Stimulated activated CD8-positive, alpha-beta memory T cell treated with anti-CD3 and anti-CD28 coated beads, Interleukin-7, amount 100 ng/mL, for 4 hours (primary cell): ENCODE measurements around the gene SAP25.
"Not testable (repeated sequence)": the region's sequence is repeated elsewhere in the genome, so short reads cannot be mapped to it uniquely, and the experiment has no call there.

Experiments
- DNase-seq, 2 donors: peaks; one replicate each; pipeline ENCODE4 v3.0.0-alpha.2; 2020; ENCODE audit warnings: low read depth in 2 of 2

Gene SAP25

DNA sequence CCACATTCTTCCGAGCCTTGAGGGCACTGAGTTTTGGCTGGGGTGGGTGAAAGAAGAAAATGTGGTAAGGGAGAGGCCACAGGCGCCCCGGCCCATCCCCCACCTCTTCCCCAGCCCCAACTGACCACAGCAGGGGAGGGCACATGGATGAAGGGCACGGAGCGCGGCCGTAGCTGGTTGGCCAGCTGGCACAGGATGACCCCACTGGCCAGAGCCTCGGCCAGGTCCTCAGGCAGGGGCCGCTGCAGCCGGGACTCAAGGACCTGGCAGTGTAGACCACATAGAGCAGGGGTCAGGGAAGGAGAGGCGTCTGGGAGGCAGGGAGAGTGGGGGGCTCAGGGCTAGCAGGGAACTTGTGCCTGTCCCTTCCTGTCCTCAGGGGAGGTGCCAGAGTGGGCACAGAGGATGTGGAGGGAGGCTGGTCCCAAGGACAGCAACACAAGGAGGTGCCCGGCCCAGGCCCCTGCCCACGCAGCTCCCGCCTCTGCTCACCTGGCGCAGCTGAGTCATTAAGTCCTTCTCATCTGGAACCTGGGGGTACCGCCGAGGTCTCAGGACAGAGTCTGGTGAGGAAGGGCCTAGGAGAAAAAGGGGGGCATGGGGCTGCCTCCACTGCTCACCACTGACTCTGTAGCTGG is 2.2 kb upstream of the SAP25 start:
- no peak for DNase-seq

GRCh38 chr7:100575206-100575631 is 1.5 kb upstream of the SAP25 start:
- DNase-seq, result no peak

GRCh38 chr7:100574362-100575205 is 884 bp upstream of the SAP25 start:
- DNase-seq, result no peak

DNA sequence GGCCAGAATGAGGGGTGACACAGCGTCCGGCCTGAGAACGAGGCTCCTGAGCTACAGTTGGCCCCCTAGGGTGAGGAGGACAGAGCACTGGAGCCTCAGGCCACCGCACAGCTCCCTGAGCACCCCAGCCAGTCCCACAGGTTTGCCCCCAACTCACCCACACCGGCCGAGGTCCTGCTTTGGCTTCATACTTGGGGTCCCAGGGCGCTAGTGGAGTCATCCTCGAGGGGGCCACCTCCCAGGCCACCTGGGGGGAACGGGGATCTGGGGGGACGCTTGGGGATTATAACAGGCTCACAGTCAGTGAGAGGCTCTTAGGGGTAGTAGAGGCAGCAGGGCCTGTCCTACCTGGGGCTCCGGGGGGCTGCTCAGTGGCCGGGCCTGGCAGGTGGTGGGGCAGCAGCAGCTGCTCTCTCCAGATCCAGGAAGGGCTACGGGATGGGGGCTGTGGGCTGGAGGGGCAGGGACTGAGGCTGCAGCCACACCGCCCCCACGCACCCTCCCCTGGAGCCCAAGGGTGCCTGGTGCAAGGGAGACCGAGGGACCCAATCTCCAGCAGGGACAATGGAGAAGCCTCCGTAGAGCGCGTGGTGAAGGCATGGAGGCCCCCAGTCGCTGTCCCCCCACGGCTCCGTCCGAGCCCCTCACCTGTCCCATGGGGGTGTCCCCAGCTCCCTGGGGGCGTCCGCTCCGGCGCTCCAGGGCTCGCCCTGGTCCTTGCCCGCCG is 588 bp downstream of the SAP25 start:
- DNase-seq, result no peak

- no peak for DNase-seq
Observed at GRCh38 chr7:100572281-100572948, 1.3 kb downstream of the SAP25 start.

- DNase-seq, result no peak
Observed at GRCh38 chr7:100571829-100572116, 1.9 kb downstream of the SAP25 start.

DNA sequence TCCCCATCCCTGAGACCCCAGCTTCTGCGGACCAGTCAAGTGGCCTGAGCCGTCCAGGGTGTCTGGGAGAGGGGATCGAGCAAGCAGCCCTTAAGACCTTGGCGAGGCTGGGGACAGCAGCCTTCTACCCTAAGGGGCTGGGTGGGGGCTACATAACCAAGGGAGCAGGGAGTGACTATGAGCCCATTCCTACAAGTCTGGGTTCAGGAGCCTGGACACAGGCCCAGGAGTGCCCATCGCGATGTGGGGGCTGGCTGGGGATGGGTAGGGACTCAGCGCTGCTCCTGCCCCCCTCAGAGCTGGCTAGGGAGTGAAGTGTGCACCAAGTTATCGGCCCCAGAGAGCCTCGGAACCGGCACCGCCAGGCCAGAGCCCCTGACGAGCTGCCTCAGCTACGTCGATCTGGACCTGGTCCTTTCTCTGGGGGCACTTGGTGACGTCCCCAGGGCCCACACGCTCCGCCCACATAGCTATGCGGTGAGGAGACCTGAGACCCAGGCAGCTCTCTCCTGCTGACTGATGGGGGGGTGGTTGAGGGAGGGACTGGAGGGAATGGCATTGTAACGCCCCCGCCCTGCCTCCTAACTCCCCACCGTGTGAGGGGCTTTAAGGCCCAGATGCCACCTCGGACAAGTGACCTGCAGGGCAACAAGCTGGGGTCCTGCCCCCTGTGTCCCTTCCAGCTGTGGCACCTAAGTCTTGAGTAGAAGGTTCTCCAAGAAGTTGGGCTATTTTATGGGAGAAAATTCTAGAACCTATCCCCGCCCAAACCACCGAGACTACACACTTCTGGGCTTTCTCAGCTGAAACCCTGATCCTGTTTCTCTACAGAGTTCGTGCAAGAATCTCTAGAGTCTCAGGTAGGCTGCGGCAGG is 2.5 kb downstream of the SAP25 start:
- DNase-seq, result no peak

GRCh38 chr7:100568896-100569844 is 4.5 kb downstream of the SAP25 start:
- peak in 1 of 2 donors; percentile 34 for DNase-seq

GRCh38 chr7:100568176-100568895 is 5.4 kb downstream of the SAP25 start:
- no peak for DNase-seq

- DNase-seq, result no peak
Observed at GRCh38 chr7:100567751-100568175, 5.9 kb downstream of the SAP25 start.

GRCh38 chr7:100567031-100567730 is 6.5 kb downstream of the SAP25 start:
- no peak for DNase-seq

- no peak for DNase-seq
Observed at GRCh38 chr7:100566018-100566531, 7.6 kb downstream of the SAP25 start.

- DNase-seq, result no peak
Observed at GRCh38 chr7:100565133-100565571, 8.5 kb downstream of the SAP25 start.

GRCh38 chr7:100564405-100564804 is 9.3 kb downstream of the SAP25 start:
- not testable (repeated sequence) for DNase-seq

DNA sequence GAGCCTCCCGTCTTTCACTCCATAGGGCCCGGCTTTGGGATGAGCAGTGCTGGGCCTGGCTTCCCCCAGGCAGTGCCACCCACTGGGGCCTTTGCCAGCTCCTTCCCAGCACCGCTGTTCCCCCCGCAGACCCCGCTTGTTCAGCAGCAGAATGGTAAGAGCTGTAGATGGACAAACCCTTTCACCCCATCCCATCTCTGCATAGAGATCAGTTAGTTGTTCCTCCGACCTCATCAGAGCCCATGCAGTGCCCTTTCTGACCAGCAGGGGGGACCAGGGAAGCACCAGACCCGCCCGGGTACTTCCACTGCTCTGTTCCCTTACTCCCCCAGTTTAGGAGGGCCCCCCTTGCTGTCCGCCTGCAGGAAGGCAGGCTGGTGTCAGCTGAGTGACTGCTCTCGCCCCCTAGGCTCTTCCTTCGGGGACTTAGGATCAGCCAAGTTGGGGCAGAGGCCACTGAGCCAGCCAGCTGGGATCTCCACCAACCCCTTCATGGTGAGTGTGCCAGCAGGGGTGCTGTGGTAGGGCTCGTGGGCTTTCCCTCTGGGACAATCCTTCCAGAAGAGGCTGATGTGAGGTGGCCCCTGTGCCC is 9.8 kb downstream of the SAP25 start:
- DNase-seq, result peak; percentile 68 to 75

DNA sequence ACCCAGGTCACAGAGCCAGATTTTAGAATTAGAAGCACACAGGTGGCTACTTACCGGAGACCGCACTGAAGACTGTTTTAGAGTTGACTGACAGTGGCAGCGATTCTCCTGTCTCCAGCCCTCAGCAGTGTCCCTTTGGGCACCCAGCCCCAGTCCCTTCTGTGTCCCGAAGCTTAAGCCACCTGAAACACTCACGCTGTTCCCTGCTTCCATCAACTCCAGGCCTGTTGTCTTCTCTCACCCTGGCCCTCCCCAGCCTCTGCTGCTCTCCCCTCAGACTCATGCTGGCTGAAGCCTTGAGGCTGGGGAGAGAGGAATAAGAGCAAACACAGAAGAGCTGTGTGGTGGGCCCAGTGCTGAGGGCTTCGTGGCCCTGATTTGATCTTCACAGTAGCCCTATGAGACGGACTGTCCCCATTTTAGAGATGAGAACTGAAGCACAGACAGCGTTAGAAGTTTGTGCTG is 10.6 kb downstream of the SAP25 start:
- DNase-seq, result no peak

- no peak for DNase-seq
Observed at GRCh38 chr7:100562195-100563099, 11.3 kb downstream of the SAP25 start.
